Neural progenitor cell (in vitro differentiated cells): ENCODE results near the gene DHDH.

ENCODE experiments used
- EZH2 ChIP-seq: fragments of 200-600 bp; sonication (generic); IDR thresholded peaks from 2 replicates; pipeline ENCODE4 v1.6.1; 2017; ENCODE audit warnings: antibody characterized with exemption, mild to moderate bottlenecking, moderate library complexity
- EZH2phosphoT487 ChIP-seq: fragments of 200-600 bp; sonication (generic); IDR thresholded peaks from 2 replicates; pipeline ENCODE4 v1.6.1; 2017; ENCODE audit warnings: antibody characterized with exemption
- TF ChIP-seq, protein P1 (sequence below): fragments of 200-600 bp; sonication (generic); IDR thresholded peaks from 2 replicates; pipeline ENCODE4 v1.5.1; 2017; ENCODE audit warnings: antibody characterized with exemption, mild to moderate bottlenecking

DNA sequence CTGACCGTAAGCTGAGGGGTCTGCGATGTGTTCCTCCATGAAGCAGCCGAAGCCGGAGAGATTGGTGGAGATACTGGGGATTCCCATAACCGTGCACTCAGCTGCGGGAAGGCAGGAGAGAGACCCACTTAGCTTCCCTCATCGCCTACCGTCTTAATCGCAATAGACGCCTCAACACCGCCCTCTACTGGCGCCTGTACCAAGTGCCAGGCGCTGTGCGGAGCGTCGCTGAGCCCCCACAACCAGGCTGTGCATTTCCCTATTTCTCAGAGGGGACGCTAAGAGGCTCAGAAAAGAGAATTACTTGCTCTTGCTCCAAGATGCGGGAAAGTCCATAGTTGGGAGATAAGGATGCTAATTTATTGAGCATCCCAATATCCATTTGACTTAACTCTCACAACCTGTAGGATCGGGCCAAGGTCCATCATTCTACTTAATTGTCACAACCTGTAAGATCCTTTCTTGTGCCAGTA lies 37.5 kb downstream of the DHDH start:
- TF ChIP-seq, protein P1, sequence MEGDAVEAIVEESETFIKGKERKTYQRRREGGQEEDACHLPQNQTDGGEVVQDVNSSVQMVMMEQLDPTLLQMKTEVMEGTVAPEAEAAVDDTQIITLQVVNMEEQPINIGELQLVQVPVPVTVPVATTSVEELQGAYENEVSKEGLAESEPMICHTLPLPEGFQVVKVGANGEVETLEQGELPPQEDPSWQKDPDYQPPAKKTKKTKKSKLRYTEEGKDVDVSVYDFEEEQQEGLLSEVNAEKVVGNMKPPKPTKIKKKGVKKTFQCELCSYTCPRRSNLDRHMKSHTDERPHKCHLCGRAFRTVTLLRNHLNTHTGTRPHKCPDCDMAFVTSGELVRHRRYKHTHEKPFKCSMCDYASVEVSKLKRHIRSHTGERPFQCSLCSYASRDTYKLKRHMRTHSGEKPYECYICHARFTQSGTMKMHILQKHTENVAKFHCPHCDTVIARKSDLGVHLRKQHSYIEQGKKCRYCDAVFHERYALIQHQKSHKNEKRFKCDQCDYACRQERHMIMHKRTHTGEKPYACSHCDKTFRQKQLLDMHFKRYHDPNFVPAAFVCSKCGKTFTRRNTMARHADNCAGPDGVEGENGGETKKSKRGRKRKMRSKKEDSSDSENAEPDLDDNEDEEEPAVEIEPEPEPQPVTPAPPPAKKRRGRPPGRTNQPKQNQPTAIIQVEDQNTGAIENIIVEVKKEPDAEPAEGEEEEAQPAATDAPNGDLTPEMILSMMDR, result peak; percentile 95
- no peak for TF ChIP-seq EZH2
- TF ChIP-seq EZH2phosphoT487, result no peak
